GM03348 (cell line): ENCODE data around the gene OR51B6.
"Not testable (repeated sequence)": the region's sequence is repeated elsewhere in the genome, so short reads cannot be mapped to it uniquely, and the experiment has no call there.

ENCODE experiments used
- DNase-seq: peaks from one replicate; pipeline ENCODE4 v3.0.0; 2012; ENCODE audit warnings: low spot score

OR51B6 gene

GRCh38 chr11:5364214-5364613, 12.9 kb downstream of the OR51B6 start:
- DNase-seq = peak; percentile 78

- DNase-seq = not testable (repeated sequence)
These were observed 15.1 kb downstream of the OR51B6 start for GRCh38 chr11:5366365-5366764.

GRCh38 chr11:5366856-5367255, 15.5 kb downstream of the OR51B6 start:
- DNase-seq = peak; percentile 12

GRCh38 chr11:5367448-5368074, 16.3 kb downstream of the OR51B6 start:
- DNase-seq = no peak

- no peak for DNase-seq
These were observed 17.3 kb downstream of the OR51B6 start for GRCh38 chr11:5368502-5369043.

GRCh38 chr11:5369789-5370188, 18.5 kb downstream of the OR51B6 start:
- peak; percentile 36 for DNase-seq

GRCh38 chr11:5380740-5381342, 29.5 kb downstream of the OR51B6 start:
- DNase-seq = peak; percentile 78

- DNase-seq = no peak
These were observed 32.3 kb downstream of the OR51B6 start, which contains the start of gene OR51M1 for GRCh38 chr11:5383576-5383975. Gene OR51M1, plus strand, starts transcription at chr11:5383812. Its CDS starts 5,587 bp downstream, at chr11:5389399.

GRCh38 chr11:5384335-5384734, 33.0 kb downstream of the OR51B6 start:
- DNase-seq = no peak

- DNase-seq = no peak
These were observed 38.9 kb downstream of the OR51B6 start for GRCh38 chr11:5390210-5390609.

GRCh38 chr11:5394091-5394490, 42.8 kb downstream of the OR51B6 start:
- DNase-seq = no peak

GRCh38 chr11:5398936-5399335, 47.6 kb downstream of the OR51B6 start:
- DNase-seq = no peak
